DOHH2 (cell line): ENCODE results near the gene RNF224.

Experiments
- EZH2phosphoT487 ChIP-seq: fragments of 200-600 bp; sonication (generic); IDR thresholded peaks from 2 replicates; pipeline ENCODE4 v1.6.1; 2017; ENCODE audit warnings: borderline replicate concordance, mild to moderate bottlenecking, antibody characterized with exemption, low read length, moderate library complexity, mixed read lengths
- TF ChIP-seq, protein P1 (sequence below): fragments of 200-600 bp; sonication (generic); IDR thresholded peaks from one replicate; pipeline ENCODE4 v1.5.1; 2014; ENCODE audit warnings: antibody characterized with exemption, mild to moderate bottlenecking, low read depth, low read length; ENCODE audit not compliant: poor library complexity, severe bottlenecking

DNA sequence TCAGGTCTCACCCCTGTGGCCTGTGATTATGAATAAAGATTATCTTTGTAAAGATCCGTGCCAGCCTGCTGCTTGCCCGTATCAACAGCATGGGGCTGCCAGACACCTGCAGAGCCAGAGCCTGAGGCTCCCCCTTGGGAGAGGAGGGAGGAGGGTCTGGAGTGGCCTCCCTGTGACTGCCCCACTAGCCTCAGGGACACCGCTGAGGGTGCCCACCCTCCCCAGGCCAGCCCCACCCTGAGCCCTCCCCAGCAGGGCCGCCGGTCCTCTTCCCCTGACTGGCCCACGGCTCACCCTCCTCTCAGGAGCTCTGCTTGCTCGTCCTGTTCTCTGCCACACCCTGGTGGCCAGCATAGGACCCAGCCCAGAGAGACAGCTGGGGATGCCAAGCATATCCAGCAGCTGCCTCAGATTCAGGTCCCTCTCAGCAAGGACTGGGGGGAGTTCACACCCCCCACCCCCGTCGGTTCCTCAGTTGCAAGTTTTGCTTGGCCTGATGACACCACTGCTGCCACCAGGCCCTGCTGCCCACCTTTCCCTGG, 36.9 kb upstream of the RNF224 start:
- TF ChIP-seq, protein P1, sequence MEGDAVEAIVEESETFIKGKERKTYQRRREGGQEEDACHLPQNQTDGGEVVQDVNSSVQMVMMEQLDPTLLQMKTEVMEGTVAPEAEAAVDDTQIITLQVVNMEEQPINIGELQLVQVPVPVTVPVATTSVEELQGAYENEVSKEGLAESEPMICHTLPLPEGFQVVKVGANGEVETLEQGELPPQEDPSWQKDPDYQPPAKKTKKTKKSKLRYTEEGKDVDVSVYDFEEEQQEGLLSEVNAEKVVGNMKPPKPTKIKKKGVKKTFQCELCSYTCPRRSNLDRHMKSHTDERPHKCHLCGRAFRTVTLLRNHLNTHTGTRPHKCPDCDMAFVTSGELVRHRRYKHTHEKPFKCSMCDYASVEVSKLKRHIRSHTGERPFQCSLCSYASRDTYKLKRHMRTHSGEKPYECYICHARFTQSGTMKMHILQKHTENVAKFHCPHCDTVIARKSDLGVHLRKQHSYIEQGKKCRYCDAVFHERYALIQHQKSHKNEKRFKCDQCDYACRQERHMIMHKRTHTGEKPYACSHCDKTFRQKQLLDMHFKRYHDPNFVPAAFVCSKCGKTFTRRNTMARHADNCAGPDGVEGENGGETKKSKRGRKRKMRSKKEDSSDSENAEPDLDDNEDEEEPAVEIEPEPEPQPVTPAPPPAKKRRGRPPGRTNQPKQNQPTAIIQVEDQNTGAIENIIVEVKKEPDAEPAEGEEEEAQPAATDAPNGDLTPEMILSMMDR = no peak
- TF ChIP-seq EZH2phosphoT487 = no peak
